Suppressor macrophage (primary cell): ENCODE data around the gene PRR36.

Experiments
- DNase-seq, 4 experiments: peaks; one replicate each; pipeline ENCODE4 v3.0.0-alpha.2; 2020 to 2022

The PRR36 gene

DNA sequence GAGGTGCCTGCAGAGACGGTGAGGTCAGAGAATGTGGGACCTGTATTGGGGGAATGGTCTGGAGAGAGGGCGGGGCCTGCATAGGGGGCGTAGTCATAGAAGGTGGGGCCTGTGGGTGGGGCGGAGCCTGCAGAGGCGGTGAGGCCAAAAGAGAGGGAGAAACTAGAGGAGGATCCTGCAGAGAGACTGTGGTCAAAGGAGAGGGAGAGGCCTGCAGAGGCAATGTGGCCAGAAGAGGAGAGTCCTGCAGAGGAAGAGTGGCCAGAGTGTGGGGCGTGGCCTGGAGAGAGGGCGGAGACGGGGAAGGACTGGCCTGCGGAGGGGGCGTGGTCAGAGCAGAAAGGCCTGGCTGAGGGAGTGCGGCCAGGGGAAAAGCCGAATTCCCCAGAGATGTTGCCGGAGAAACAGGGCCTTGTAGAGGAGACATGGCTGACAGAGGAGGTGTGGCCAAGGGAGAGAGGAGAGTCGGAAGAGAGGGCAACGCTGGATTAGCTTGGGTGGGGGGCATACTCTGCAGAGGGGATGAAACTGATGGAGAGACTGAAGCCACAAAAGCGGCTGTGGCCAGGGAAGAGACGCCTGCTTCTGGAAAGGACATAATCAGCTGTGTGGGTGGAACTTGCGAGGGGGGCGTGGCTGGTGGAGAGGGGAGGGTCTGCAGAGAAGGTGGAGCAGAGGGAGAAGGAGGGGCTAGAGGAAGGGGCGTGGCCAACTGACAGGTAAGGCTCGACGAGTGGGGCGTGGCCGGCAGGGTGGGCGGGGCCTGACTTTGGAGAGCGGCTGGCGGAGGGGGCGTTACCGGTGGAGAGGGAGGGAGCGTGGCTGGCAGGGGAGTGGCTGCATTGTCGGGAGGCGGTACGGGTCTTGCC is 2.5 kb downstream of the PRR36 start:
- peak; percentile 78 to 88 (median 83) for DNase-seq

DNA sequence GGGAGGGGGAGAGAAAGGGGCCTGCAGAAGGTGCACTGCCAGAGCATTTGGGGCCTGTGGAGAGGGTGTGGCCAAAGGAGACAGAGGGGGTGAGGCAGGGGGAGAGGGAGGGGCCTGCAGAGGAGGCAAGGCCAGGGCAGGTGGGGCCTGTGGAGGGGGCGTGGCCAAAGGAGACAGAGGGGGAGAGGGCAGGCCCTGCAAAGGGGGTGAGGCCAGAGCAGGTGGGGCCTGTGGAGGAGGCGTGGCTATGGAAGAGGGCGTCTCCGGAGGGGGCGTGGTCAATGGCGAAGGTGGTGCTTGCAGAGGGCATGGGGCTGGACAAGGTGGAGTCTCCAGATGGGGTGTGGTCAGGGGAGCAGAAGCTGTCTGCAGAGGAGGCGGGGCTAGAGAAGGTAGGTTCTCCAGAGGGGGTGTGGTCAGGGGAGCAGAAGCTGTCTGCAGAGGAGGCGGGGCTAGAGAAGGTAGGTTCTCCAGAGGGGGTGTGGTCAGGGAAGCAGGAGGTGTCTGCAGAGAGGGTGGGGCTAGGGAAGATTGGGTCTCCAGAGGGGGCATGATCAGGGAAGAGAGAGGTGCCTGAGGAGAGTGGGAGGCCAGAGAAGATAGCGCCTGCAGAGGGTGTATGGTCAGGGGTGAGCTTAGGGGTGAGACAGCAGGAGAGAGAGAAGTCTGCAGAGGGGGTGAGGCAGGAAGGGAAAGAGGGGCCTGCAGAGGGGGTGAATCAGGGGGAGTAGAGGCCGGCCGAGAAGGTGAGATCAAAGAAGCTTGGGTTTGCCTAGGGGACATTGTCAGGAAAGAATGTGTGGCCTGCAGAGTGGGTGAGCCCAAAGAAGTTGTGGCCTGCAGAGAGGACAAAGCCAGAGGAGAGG is 3.4 kb downstream of the PRR36 start:
- peak; percentile 16 to 55 (median 39) for DNase-seq

DNA sequence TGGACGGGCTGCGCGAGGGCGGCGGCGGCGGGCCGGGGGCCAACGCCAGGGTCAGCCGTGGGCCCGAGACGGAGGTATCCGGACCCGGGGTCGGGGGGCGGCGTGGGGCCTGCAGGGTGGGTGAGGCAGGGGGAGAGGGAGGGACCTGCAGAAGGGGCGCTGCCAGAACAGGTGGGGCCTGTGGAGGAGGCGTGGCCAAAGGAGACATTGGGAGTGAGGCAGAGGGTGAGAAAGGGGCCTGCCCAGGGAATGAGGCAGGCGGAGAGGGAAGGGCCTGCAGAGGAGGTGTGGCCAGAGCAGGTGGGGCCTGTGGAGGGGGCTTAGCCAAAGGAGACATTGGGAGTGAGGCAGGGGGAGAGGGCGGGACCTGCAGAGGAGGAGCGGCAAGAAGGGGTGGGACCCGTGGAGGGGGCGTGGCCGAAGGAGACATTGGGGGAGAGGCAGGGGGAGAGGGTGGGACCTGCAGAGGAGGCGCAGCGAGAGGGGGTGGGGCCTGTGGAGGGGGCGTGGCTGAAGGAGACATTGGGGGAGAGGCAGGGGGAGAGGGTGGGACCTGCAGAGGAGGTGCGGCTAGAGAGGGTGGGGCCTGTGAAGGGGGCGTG is 4.2 kb downstream of the PRR36 start:
- peak in 1 of 4 experiments; percentile 27 for DNase-seq

DNA sequence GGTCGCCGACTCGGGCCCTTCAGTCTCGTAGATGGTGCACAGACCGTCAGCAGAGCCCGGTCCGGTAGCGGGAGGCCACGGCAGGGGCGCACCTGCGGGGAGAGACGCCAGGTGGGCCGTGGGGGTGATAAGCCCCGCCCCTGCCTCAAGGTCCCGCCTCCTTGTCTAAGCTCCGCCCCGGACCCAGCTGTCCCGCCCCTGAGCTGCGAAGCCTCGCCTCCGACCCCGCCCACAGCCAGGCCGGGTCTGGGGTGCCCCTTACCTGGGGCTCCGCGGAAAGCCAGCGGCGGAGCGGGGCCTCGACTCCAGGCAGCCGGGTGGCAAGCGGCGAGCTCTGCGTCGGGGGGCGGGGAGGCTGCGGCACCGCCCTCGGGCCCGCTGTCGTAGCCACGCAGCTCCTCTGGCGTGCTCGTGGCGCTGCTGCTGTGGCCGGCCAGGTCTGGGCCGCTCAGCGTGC is 4.7 kb downstream of the PRR36 start:
- peak; percentile 21 to 72 (median 52) for DNase-seq

DNA sequence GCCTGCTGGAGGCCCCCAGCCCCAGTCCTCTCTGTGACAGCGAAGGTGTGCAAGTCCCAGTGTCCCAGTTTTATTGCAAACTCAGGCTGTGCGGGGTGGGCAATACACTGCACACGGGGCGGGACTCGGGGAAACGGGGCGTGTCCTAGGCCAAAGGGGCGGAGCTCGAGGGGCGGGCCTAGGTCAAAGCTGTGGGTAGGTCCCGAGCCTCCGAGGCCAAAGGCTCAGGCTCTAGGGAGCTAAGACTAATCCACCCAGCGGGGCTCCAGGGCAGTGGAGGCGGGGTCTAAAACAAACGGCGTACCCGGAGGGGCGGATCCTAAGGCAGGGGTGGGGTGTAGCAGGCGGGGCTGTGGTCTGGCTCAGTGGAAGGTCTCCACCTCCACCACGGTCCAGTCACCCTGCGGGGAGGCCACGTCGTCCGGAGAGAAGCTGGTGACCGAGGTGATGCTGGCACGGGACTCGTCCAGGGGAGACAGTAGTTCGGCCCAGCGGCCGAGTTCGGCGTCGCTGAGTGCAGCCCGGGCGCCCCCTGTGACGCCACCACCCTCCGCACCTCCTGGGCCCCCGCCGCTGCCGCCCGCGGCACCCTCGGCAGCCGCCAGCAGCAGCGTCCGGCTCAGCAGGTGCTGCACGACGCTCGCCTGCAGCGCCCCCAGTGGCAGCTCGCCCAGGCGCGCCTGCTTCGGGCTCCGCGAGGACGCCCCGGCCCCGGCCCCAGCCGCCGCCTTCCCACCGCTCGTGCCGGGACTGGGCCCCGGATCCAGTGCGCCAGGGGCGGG is 5.3 kb downstream of the PRR36 start:
- peak; percentile 69 to 90 (median 80) for DNase-seq

DNA sequence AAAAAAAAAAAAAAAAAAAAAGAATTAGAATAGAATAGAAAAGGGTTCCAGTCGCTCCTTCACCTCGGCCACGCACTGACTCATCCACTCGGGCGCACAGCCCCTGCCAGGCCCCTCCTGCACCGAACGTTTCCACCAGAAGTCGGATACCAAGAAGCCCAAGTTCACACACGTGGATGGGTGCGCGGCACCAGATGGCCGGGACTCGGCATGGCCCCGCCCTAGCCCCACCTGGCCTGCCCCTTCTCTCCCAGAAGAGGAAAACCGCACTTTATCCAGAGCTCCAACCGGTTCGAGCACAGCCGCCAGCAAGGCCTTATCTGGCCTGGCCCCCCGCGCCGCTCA is 5.9 kb downstream of the PRR36 start:
- peak in 1 of 4 experiments; percentile 18 for DNase-seq

DNA sequence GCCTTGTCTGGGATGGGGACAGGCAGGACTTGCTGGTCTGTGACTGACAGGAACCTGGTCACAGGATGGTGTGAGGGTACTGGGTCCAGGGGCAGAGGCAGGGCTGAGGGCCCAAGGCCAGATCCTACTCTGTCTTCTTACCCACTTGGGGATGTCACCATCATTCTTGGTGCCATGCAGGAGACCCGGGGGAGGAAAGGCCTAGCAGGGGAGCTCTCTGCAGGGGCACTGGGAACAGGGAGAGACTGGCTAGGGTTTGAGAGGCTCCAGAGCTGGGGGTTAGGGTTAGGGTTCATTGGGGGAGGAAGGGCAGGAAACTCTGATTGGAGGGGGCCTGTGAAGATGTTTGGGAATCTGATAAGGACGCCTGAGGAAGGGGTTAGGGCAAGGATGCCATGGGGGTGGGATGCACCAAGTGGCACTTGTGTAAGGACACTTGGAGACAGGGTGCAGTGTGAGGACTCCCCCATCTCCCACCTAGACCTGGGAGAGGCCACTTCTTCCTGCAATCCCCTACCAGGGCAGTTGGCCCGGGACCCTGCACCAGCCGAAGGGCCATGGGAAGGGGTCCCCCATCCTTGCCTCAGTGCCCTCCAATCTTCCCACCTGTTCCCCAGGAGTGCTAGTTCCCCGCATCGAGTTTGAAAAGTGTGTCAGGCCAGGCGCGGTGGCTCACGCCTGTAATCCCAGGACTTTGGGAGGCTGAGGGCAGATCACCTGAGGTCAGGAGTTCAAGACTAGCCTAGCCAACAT is 6.9 kb downstream of the PRR36 start:
- DNase-seq = no peak

DNA sequence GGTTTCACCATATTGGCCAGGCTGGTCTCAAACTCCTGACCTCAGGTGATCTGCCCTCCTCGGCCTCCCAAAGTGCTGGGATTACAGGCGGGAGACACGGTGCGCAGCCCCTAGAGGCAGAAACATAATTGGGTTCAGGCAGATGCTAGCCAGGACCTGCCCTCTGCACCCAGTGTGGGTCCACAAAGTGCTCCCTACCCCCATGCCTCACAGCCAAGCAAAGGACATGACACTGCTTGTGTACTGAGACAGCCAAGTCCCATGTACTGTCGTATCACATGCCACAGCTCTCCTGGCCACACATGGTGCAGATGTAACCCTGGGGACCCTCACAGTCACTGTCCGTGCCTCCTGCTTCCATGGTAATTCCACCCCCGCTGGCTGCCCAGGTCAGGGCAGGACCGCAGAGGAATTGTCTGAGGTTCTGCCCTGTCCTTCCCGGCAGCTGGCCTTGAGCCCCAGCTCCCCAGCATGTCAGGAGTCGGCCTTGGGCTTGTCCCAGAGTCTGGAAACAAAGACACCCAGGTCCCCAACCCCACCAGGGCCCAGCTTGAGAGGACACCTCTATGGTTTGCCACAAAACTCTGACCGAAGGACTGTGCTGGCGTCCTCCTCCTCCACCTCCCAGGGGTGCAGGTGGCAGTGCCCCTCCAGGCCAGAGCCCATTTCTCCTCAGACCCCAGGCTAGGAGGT is 7.6 kb downstream of the PRR36 start:
- DNase-seq = no peak

DNA sequence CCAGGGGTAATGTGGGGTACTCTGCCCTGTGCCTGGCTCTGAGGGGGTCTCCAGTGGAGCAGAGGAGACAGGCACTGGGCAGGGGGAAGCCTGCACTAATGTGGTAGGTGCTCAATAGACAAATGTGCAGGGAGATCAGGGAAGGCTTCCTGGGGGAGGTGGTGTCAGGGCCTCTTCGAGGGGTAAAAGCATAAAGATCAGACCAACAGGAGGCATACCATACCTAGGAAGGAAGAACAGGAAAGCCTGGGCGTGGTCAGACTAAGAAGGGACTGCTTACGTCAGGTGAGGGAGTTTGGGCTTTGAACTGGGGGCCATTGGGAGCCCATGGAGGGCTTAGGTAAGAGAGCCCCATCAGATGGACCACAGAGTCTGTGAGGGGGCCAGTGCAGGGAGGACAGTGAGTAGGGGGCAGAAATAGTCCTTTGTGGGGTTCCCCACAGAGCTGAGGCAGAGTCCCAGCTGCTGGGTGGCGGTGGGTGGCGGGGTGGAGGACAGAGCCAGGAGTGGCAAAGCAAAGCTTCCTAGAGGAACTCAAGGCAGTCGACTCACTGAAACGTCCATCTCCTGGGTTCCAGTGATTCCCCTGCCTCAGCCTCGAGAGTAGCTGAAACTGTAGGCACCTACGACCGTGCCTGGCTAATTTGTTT is 8.8 kb downstream of the PRR36 start:
- DNase-seq = no peak

DNA sequence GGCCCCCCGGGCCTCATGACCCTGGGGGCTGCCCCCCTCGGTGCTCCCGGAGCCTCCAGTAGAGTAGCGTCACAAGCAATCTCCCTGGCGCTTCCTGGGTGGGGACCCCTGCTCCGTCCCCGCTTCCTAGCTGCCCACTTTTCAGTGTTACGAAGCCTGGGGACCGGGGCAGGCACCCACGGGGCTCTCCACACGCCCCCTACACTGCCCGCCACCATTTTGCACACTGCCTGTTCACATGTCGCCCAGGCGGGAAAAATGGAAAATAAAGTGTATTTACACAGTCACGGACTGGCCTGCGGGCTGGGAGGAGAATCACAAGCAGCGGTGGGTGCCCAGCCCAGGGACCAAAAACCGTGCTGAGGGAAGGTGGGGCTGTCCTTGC is 9.5 kb downstream of the PRR36 start:
- DNase-seq = no peak

DNA sequence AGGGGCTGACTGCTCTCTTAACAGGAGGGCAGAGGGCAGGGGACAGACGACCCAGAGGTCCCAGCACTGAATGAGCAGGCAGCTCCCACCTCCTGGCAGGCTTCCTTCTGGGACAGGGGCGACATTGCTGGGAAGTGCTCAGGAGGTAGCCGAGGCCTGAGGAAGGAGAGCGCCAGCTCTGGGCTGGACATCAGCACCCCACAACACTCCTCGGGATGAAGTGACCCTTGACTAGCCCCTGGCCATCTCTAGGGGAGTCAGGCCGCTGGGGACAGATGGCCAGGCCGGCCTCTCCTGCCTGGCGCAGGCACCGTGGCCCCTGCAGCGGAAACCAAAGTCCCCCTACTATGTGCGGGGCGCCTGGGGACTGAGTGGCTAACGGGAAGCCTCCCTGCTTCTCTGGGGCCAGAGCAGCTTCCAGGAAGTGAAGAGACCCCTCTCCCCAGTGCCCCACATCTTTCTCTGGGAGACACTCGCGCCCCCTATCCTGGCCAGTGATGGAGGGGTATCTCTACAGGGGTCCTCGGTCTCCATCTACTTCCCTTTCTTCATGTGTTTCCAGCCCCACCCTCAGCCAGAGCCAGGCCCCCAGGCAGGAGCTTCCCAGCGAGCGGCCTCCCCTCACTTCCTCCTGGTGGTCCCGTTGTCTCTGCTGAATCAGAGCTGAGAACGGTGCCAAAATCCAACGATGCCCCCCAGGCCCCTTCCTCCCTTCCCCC is 10.1 kb downstream of the PRR36 start:
- no peak for DNase-seq

DNA sequence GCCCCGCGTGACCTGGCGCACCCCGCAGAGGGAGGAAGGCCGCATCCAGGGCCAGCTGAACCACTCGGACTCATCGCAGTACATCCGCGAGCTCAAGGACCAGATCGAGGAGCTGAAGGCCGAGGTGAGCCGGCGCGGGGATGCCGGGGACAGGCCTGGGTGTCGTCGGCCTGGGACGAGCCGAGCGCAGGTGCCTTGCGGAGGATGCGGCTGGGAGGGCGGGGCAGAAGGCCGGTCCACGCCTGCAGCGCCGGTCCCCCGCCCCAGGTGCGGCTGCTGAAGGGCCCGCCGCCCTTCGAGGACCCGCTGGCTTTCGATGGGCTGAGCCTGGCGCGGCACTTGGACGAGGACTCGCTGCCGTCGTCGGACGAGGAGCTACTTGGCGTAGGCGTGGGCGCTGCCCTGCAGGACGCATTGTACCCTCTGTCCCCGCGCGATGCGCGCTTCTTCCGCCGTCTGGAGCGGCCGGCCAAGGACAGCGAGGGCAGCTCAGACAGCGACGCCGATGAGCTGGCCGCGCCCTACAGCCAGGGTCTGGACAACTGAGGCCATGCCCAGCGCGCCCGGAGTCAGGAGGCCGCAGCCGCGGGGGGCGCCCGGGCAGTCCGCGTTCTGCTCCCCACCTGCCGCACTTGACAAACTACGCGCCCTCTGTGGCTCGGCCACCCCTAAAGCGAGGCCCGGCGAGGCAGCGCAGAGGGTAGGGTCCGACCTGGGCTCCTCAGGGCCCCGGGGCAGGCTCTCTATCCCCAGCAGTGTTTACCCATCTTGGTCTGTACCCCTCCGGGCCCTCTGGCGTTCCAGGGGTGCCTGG is 10.8 kb downstream of the PRR36 start:
- no peak for DNase-seq

DNA sequence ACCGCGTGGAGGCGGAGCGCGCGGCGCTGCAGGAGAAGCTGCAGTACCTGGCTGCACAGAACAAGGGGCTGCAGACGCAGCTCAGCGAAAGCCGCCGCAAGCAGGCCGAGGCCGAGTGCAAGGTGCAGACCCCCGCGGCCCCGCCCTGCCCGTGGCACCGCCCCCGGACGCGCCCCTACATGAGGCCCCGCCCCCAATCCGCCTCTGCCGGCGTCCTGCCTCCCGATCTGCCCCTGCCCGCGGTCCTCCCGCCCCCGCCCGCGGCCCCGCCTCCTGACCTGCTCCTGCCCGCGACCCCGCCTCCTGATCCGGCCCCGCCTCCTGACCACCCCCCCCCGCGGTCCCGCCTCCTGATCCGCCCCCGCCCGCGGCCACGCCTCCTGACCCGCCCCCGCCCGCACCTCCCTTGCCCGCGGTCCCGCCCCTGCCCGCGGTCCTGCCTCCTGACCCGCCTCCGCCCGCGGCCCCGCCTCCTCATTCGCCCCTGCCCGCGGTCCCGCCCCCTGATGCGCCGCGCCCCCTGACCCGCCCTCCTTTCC is 11.7 kb downstream of the PRR36 start:
- peak; percentile 35 to 78 (median 52) for DNase-seq

DNA sequence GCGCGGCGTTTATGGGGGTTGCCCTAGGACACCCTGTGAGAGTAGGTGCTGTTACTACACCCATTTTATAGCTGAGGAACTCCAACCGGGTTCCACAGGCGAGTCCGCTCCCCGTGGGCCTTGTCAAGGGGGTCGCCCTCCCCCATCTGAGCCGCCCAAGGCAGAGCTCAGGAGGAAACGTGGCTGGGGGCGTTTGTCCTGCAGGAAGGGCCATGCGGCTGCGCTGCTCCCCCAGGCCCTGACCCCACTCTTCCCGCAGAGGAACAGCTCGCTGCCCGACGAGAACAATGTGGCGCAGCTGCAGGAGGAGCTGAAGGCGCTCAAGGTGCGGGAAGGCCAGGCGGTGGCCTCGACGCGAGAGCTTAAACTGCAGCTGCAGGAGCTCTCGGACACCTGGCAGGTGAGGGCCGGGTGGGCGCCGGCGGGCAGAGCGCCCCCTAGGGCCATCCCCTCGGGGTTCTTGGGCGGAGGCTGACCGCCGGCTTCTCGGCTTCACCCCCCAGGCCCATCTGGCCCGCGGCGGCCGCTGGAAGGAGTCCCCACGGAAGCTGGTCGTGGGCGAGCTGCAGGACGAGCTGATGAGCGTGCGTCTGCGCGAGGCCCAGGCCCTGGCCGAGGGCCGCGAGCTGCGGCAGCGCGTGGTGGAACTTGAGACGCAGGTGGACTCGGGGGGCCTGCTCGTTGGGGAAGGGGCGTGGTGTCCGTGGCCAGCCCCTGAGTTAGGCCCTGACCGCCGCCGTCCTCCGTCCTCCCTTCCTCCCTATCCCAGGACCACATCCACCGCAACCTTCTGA is 12.4 kb downstream of the PRR36 start:
- peak in 1 of 4 experiments; percentile 42 for DNase-seq

DNA sequence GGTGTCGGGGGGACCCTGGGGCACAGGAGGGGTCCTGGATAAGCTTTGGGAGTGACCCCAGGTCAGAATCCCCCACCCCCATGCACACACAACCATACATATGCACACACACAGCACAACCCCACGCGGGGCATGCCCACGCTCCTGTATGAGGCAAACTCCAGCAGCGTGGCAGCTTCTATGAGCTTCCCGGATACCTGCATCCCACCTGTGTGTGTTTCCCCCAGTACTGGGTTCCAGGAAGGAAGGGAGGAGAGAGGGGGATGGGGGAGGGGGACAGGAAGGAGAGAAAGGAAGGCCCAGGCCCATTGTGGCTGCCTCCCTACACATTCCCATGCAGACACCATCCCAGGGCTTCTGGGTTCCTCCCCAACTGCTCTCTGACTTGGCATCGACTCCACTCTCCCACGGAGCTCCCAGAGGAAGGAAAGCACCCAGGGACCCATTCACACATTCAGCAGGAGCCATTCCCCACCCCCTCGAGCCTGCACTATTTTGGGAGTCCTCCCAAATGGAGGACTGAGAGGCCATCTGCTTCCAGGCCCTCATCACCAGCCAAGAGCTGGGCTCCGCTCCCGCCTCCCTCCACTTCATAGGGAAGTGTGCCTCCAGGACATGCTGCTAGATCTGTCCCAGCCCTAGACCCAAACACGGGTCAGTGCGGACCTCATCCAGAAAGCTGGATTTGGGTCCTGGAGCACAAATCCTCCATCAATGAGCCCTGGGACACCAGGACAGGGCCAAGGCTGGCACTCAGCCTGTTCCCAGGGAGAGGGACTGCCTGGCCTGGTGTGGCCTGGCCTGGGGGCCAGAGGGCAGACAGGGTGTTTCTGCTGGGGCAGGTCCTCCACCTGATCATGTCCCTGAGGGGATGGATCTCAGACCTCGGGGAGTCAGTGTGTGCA is 13.2 kb downstream of the PRR36 start:
- no peak for DNase-seq
